A673 (cell line): ENCODE measurements around the gene HS6ST3. TPM values are rescaled to one million over a fixed set of nuclear protein-coding genes. Genes with fewer than 3 reads are reported as not detected.

Source experiments
- BruUV-seq: library from RNA; stranded (reverse); fragments of 400-500 nt; replicated peaks from 2 replicates; lab custom pipeline; 2021; lab: Mats Ljungman, UMichigan
- CTCF ChIA-PET: fragments of 300-600 bp; sonication (Branson Sonifier 250); formaldehyde crosslinking; loops from one replicate; lab custom pipeline; 2022; ENCODE audit warnings: antibody characterized with exemption; lab: Charles Lee
- POLR2A ChIA-PET: fragments of 300-600 bp; sonication (Branson Sonifier 250); formaldehyde crosslinking; loops from one replicate; lab custom pipeline; 2022; ENCODE audit warnings: antibody characterized with exemption; ENCODE audit not compliant: low non-redundant PET; lab: Charles Lee
- DNase-seq: peaks from one replicate; pipeline ENCODE4 v3.0.0-alpha.2; 2015; ENCODE audit warnings: low spot score
- H3K27ac ChIP-seq: fragments of 200-600 bp; sonication (generic); 2 replicates; pipeline ENCODE4 v1.5.1; 2016; ENCODE audit warnings: mixed run types, low read depth, mild to moderate bottlenecking, mixed read lengths, antibody characterized with exemption, low read length; ENCODE audit not compliant: poor library complexity, severe bottlenecking
- H3K27me3 ChIP-seq: fragments of 200-600 bp; sonication (generic); replicated peaks from 2 replicates; pipeline ENCODE4 v1.6.1; 2017; ENCODE audit warnings: mixed run types, low read depth, mild to moderate bottlenecking, mixed read lengths, antibody characterized with exemption, low read length; ENCODE audit not compliant: insufficient read depth, poor library complexity
- H3K36me3 ChIP-seq: fragments of 200-600 bp; sonication (generic); 2 replicates; pipeline ENCODE4 v1.6.1; 2016; ENCODE audit warnings: mixed run types, mild to moderate bottlenecking, mixed read lengths, antibody characterized with exemption, low read length; ENCODE audit not compliant: insufficient read depth, poor library complexity, severe bottlenecking
- H3K4me1 ChIP-seq: fragments of 200-600 bp; sonication (generic); 2 replicates; pipeline ENCODE4 v1.6.1; 2017; ENCODE audit warnings: mixed run types, mild to moderate bottlenecking, mixed read lengths, antibody characterized with exemption, low read length; ENCODE audit not compliant: insufficient read depth, poor library complexity, severe bottlenecking
- H3K4me3 ChIP-seq: fragments of 200-600 bp; sonication (generic); 2 replicates; pipeline ENCODE4 v1.5.1; 2016; ENCODE audit warnings: low read depth, mixed run types, mild to moderate bottlenecking, mixed read lengths, low read length; ENCODE audit not compliant: poor library complexity, severe bottlenecking
- H3K9me3 ChIP-seq: fragments of 200-600 bp; sonication (generic); 2 replicates; pipeline ENCODE4 v1.6.1; 2016; ENCODE audit warnings: mixed run types, low read depth, mild to moderate bottlenecking, mixed read lengths, antibody characterized with exemption, low read length; ENCODE audit not compliant: poor library complexity, severe bottlenecking
- CTCF ChIP-seq: fragments of 300-800, 200-600 bp; sonication (generic); conservative IDR thresholded peaks from 2 replicates; pipeline ENCODE4 v1.5.1; 2017; ENCODE audit warnings: low read depth, mild to moderate bottlenecking, antibody characterized with exemption, low read length, moderate library complexity, mixed read lengths
- EZH2 ChIP-seq: fragments of 200-600 bp; sonication (generic); IDR thresholded peaks from 2 replicates; pipeline ENCODE4 v1.6.1; 2017; ENCODE audit warnings: borderline replicate concordance, low read depth, mild to moderate bottlenecking, mixed read lengths, antibody characterized with exemption, low read length; ENCODE audit not compliant: poor library complexity, severe bottlenecking
- intact Hi-C: fragments of 100-400 bp; cut with micrococcal nuclease; formaldehyde crosslinking; loops from one replicate; pipeline ENCODE4 v1.10.0; 2022; ENCODE audit not compliant: unreplicated experiment
- total RNA-seq: library from RNA; stranded (reverse); gene quantifications from 2 replicates; pipeline ENCODE4 v1.2.3, GENCODE V29; 2021

Gene HS6ST3
- total RNA-seq, 1 experiment from 2014 or later = not detected

DNA sequence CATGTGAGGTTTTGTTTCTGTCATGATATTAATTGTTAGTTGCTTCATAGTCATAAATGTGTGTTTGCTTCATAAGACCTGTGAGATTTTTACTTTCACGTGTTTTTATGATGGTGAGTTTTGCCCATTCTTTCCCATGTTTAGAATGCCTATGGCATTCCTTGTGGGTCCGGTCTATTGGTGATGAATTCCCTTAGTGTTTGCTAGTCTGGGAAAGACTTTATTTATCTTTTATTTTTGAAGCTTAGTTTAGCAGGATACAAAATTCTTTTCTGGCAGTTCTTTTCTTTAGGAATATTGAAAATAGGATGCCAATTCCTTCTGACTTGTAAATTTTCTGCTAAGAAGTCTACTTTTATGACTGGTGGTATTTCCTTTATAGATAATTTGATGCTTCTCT is 571.7 kb downstream of the HS6ST3 start:
- no peaks in the 10 kb centered on the region for H3K9me3 ChIP-seq

GRCh38 chr13:96662036-96662435 is 572.1 kb downstream of the HS6ST3 start:
- Histone ChIP-seq H3K9me3 (no peaks in the 10 kb centered on the region), H3K27ac (no peak overlapping the region), H3K27me3 (no peaks in the 10 kb centered on the region), H3K4me3 (no peak overlapping the region), H3K4me1 (no peaks in the 10 kb centered on the region), H3K36me3 (no peaks in the 10 kb centered on the region)
- CTCF ChIA-PET = no interaction called here
- DNase-seq = no peak
- BruUV-seq = no TSS peak
- intact Hi-C loops = no loop called here
- POLR2A ChIA-PET = no interaction called here
- TF ChIP-seq CTCF (no peak), EZH2 (no peak)

More for the DNA sequence above, 571.7 kb downstream of the HS6ST3 start:
- ChIA-PET POLR2A (no interaction called here), CTCF (no interaction called here)
- H3K27me3 ChIP-seq = no peaks in the 10 kb centered on the region
- no peaks in the 10 kb centered on the region for H3K4me1 ChIP-seq
- no TSS peak for BruUV-seq
- no peaks in the 10 kb centered on the region for H3K36me3 ChIP-seq
- DNase-seq = no peak
- no peak overlapping the region for H3K4me3 ChIP-seq
- intact Hi-C loops = no loop called here
- H3K27ac ChIP-seq = no peak overlapping the region
- TF ChIP-seq EZH2 (no peak), CTCF (no peak)

- CTCF ChIA-PET = no interaction called here
These were observed 577.5 kb downstream of the HS6ST3 start for GRCh38 chr13:96667294-96668018.

More at GRCh38 chr13:96667294-96668018, 577.5 kb downstream of the HS6ST3 start:
- Histone ChIP-seq H3K4me3 (no peak overlapping the region), H3K36me3 (no peaks in the 10 kb centered on the region), H3K4me1 (no peaks in the 10 kb centered on the region), H3K9me3 (no peaks in the 10 kb centered on the region), H3K27me3 (no peaks in the 10 kb centered on the region), H3K27ac (no peak overlapping the region)
- DNase-seq = no peak
- TF ChIP-seq EZH2 = no peak
- no peak for TF ChIP-seq CTCF
- POLR2A ChIA-PET = no interaction called here
- BruUV-seq = no TSS peak
- intact Hi-C loops = no loop called here
